HG02970 (cell line): ENCODE results near the gene PCDHA2.
"Not testable (repeated sequence)": the region's sequence is repeated elsewhere in the genome, so short reads cannot be mapped to it uniquely, and the experiment has no call there.

Source experiments
- ATAC-seq: cut with Tn5 transposase; IDR thresholded peaks from one replicate; pipeline ENCODE4 v1.9.1; 2021; ENCODE audit warnings: mild to moderate bottlenecking, moderate library complexity, moderate number of reproducible peaks; ENCODE audit not compliant: unreplicated experiment, low FRiP score

Gene PCDHA2

DNA sequence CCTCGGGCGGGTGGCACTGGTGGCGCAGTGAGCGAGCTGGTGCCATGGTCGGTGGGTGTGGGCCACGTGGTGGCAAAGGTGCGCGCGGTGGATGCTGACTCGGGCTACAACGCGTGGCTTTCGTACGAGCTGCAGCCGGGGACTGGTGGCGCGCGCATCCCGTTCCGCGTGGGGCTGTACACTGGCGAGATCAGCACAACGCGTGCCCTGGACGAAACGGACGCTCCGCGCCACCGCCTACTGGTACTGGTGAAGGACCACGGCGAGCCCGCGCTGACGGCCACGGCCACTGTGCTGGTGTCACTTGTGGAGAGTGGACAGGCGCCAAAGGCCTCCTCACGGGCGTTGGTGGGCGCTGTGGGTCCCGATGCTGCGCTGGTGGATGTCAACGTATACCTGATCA lies 14.2 kb downstream of the PCDHA2 start:
- ATAC-seq, result no peak

DNA sequence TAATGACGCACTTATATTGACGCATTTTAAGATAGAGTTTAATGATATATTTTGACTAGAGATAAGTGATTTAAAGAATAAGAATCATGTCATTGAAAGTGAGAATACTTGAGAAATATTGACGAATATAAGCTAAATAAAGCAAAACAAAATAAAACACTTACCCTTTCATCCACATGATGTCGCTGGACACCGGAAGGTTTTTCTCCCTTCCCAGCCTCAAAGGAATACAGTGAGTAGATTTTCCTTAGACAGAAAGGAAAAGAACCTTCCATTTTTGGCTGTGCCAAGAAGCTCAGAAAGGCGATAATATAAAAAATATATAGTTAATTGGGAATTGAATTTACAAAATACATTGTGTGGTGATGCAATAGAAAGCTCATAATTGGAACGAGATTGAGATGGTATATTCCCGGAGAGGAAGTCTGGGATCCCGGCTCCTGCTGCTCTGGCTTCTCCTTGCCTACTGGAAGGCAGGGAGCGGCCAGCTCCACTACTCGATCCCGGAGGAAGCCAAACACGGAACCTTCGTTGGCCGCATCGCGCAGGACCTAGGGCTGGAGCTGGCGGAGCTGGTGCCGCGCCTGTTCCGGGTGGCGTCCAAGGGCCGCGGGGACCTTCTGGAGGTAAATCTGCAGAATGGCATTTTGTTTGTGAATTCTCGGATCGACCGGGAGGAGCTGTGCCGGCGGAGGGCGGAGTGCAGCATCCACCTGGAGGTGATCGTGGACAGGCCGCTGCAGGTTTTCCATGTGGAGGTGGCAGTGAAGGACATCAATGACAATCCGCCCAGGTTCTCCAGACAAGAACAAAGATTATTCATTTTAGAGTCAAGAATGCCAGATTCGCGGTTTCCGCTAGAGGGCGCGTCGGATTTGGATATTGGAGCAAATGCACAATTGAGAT lies 27.0 kb downstream of the PCDHA2 start, which contains the start of gene PCDHA5:
TSS of gene PCDHA5 (plus strand) at position 239 of the 906 bp plus-strand sequence.
- no peak for ATAC-seq

DNA sequence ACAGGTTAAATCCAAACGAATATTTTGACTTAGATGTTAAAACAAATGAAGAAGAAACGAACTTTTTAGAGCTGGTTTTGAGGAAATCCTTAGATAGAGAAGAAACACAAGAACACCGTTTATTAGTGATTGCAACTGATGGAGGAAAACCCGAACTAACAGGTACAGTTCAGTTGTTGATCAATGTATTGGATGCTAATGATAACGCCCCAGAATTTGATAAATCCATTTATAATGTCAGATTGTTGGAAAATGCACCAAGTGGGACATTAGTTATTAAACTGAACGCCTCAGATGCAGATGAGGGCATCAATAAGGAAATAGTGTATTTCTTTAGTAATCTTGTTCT lies 27.6 kb downstream of the PCDHA2 start:
- ATAC-seq, result no peak

DNA sequence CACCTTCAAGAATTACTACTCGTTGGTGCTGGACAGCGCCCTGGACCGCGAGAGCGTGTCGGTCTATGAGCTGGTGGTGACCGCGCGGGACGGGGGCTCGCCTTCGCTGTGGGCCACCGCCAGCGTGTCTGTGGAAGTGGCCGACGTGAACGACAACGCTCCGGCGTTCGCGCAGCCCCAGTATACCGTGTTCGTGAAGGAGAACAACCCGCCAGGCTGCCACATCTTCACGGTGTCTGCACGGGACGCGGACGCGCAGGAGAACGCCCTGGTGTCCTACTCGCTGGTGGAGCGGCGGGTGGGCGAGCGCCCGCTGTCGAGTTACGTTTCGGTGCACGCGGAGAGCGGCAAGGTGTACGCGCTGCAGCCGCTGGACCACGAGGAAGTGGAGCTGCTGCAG lies 28.3 kb downstream of the PCDHA2 start:
- not testable (repeated sequence) for ATAC-seq

GRCh38 chr5:140823475-140823874 lies 28.8 kb downstream of the PCDHA2 start:
- no peak for ATAC-seq

DNA sequence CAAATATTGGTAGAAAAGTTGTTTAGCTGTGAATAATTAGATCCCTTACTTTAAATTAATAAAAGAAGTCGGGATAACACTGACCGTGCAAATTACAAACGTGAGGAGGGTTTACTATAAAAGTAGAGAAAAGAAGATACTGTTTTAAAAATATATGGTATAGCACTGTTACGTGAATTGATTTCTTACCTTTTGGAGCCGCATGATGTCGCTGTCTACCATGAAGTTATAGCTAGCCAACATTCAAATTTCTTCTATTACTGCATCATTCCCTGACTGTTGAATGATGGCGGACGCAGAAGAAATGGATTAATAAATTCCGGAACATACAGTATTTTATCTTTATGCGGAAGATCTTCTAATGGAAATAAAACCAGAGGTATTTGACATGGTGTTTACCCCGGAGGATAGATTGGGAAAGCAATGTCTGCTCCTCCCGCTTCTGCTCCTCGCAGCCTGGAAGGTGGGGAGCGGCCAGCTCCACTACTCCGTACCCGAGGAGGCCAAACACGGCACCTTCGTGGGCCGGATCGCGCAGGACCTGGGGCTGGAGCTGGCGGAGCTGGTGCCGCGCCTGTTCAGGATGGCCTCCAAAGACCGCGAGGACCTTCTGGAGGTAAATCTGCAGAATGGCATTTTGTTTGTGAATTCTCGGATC lies 33.2 kb downstream of the PCDHA2 start, which contains the start of gene PCDHA6:
TSS of gene PCDHA6 (plus strand) at position 257 of the 658 bp plus-strand sequence. CDS start at position 389, 132 bp downstream.
- no peak for ATAC-seq

DNA sequence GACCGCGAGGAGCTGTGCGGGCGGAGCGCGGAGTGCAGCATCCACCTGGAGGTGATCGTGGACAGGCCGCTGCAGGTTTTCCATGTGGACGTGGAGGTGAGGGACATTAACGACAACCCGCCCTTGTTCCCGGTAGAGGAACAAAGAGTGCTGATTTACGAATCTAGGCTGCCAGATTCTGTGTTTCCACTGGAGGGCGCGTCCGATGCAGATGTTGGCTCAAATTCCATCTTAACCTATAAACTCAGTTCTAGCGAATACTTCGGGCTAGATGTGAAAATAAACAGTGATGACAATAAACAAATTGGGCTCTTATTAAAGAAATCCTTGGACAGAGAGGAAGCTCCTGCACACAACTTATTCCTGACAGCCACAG lies 33.7 kb downstream of the PCDHA2 start:
- no peak for ATAC-seq

DNA sequence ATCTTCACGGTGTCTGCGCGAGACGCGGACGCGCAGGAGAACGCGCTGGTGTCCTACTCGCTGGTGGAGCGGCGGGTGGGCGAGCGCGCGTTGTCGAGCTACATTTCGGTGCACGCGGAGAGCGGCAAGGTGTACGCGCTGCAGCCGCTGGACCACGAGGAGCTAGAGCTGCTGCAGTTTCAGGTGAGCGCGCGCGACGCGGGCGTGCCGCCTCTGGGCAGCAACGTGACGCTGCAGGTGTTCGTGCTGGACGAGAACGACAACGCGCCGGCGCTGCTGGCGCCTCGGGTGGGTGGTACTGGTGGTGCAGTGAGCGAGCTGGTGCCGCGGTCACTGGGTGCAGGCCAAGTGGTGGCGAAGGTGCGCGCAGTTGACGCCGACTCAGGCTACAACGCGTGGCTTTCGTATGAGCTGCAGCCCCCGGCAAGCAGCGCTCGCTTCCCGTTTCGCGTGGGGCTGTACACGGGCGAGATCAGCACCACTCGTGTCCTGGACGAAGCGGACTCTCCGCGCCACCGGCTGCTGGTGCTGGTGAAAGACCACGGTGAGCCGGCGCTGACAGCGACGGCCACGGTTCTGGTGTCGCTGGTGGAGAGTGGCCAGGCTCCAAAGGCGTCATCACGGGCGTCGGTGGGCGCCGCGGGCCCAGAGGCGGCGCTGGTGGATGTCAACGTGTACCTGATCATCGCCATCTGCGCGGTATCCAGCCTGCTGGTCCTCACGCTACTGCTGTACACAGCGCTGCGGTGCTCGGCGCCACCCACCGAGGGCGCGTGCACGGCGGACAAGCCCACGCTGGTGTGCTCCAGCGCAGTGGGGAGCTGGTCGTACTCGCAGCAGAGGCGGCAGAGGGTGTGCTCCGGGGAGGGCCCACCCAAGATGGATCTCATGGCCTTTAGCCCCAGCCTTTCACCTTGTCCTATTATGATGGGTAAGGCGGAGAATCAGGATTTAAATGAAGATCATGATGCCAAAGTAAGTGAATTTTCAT lies 35.2 kb downstream of the PCDHA2 start:
- ATAC-seq, result not testable (repeated sequence)

DNA sequence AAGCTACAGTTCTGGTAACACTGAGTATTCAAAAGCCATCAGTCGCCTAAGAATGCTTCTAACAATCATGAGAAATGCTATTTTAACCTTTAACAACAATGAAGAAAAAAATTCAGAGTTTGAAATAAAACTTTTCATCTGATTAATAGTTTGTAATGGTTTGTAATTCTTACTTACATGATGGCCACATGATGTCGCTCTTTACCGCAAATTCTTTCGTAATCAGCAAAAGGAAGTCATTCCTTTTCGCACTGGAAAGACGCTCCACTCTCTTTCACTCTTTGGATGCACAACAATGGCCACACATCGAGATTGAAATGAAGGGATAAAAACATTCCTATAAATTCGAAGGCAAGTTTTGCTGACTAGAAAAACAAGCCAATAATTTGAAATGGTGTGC lies 39.3 kb downstream of the PCDHA2 start, which contains the start of gene PCDHA7:
TSS of gene PCDHA7 (plus strand) at position 277 of the 400 bp plus-strand sequence. CDS start at position 392, 115 bp downstream.
- ATAC-seq, result no peak

GRCh38 chr5:140834439-140835008 lies 39.9 kb downstream of the PCDHA2 start:
- not testable (repeated sequence) for ATAC-seq

DNA sequence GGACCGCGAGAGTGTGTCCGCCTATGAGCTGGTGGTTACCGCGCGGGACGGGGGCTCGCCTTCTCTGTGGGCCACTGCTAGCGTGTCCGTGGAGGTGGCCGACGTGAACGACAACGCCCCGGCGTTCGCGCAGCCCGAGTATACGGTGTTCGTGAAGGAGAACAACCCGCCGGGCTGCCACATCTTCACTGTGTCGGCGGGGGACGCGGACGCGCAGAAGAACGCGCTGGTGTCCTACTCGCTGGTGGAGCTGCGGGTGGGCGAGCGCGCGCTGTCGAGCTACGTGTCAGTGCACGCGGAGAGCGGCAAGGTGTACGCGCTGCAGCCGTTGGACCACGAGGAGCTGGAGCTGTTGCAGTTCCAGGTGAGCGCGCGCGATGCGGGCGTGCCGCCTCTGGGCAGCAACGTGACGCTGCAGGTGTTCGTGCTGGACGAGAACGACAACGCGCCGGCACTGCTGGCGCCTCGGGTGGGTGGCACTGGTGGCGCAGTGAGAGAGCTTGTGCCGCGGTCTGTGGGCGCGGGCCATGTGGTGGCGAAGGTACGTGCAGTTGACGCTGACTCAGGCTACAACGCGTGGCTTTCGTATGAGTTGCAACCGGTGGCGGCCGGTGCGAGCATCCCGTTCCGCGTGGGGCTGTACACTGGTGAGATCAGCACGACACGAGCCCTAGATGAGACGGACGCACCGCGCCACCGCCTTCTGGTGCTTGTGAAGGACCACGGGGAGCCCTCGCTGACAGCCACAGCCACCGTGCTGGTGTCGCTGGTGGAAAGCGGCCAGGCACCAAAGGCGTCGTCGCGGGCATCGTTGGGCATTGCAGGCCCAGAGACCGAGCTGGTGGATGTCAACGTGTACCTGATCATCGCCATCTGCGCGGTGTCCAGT lies 41.2 kb downstream of the PCDHA2 start:
- no peak for ATAC-seq

DNA sequence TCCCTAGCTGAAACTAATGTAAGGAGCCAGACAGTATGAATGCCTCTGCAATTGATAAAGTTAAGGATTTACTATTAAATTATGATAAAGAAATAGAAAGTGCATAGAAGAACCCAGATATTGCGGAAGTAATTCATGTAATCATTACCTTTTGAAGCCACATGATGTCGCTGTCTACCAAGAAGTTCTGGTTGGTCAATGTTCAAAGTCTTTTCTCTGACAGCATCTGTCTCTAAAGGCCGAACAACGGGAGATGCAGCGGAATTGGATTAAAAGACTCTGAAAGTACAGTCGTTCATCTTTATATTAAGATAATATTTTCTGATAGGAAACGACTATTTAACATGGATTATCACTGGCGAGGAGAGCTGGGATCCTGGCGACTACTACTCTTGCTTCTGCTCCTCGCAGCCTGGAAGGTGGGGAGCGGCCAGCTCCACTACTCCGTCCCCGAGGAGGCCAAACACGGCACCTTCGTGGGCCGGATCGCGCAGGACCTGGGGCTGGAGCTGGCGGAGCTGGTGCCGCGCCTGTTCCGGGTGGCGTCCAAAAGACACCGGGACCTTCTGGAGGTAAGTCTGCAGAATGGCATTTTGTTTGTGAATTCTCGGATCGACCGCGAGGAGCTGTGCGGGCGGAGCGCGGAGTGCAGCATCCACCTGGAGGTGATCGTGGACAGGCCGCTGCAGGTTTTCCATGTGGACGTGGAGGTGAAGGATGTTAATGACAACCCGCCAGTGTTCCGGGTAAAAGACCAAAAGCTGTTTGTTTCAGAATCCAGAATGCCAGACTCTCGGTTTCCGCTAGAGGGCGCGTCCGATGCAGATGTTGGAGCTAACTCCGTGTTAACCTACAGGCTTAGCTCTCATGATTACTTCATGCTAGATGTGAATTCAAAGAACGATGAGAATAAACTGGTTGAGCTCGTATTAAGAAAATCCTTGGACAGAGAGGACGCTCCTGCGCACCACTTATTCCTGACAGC lies 46.6 kb downstream of the PCDHA2 start, which contains the start of gene PCDHA8:
TSS of gene PCDHA8 (plus strand) at position 210 of the 985 bp plus-strand sequence. CDS start at position 345, 135 bp downstream.
- ATAC-seq, result no peak

DNA sequence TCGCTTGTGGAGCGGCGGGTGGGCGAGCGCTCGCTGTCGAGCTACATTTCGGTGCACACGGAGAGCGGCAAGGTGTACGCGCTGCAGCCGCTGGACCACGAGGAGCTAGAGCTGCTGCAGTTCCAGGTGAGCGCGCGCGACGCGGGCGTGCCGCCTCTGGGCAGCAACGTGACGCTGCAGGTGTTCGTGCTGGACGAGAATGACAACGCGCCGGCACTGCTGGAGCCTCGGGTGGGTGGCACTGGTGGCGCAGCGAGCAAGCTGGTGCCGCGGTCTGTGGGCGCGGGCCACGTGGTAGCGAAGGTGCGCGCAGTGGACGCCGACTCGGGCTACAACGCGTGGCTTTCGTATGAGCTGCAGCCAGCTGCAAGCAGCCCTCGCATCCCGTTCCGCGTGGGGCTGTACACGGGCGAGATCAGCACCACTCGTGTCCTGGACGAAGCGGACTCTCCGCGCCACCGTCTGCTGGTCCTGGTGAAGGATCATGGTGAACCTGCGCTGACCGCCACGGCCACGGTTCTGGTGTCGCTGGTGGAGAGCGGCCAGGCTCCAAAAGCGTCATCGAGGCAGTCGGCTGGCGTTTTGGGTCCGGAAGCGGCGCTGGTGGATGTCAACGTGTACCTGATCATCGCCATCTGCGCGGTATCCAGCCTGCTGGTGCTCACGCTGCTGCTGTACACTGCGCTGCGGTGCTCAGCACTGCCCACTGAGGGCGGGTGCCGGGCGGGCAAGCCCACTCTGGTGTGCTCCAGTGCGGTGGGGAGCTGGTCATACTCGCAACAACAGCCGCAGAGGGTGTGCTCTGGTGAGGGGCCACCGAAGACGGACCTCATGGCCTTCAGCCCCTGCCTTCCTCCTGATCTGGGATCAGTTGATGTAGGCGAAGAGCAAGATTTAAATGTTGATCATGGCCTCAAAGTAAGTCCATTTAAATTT lies 48.4 kb downstream of the PCDHA2 start:
- no peak for ATAC-seq
